ENCODE measurements around the gene MEGF8. TPM values are rescaled to one million over a fixed set of nuclear protein-coding genes. Genes with fewer than 3 reads are reported as not detected.

Gene MEGF8
- total and polyA plus RNA-seq, 9 of the 15 experiments (the other 6 are each of a cell fraction or from before 2014, with no cell fraction given): 0.28 to 13.1 (median 3.0) TPM

DNA sequence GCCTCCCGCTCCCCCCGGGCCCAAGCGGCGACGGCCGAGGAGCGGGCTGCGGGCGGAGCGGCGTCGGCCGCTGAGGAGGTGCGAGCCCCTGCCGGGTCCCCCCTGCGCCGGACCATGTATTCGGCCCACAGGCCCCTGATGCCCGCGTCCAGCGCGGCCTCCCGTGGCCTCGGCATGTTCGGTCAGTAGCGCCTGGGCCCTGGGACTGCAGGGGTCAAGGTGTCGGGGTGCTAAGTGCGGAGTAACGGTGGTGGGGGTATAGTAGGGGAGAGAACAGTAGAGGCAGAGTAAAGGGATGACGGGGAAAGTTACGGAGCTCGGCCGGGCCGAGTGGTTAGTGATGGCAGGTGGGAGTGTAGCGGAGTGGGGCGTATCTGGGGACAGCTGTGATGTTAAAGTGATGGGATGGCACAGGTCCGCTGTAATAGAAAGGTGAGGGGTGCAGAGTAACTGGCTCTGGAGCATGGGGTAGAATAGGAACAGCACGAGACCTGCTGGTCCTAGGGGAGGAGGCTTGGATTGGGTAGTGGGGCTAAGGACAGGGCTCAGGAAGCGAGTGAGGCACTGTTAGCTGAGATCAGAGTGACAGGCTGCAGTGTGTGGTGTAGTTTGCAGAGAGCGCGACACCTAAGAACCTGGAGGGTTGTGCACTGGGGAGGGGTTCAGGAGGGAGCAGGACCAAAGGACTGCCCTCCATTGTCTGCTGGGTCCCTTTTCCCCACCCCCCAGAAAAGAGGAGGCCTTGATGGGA lies 40.7 kb upstream of the MEGF8 start:
- WGBS (ENCODE audit: insufficient coverage, low coverage, missing lambda C conversion rate): 4% methylated on average over 15 of the region's 41 CpGs
- peaks cover 59% of the 10 kb centered on the region for H3K79me2 ChIP-seq (ENCODE audit: control insufficient read depth, insufficient read depth, low read length)
- no peak for ATAC-seq
- H2AFZ ChIP-seq (ENCODE audit: low read depth, low read length): no peak overlapping the region
- H3K9ac ChIP-seq (ENCODE audit: insufficient read depth in 1 of 2, low read depth in 2 of 2, low read length in 2 of 2): peak overlapping the region; percentile 70 to 94
- peaks cover 39 to 81% of the 10 kb centered on the region in 2 experiments for H3K4me1 ChIP-seq (replicated peaks in 1 of 2; ENCODE audit: control insufficient read depth in 2 of 2, insufficient read depth in 2 of 2, low read length in 2 of 2)
- peak in 1 of 4 experiments; percentile 43 for DNase-seq (ENCODE audit: extremely low read depth in 1 of 4, low spot score in 3 of 4)
- peaks cover 32% of the 10 kb centered on the region; the same call in 2 of the 3 replicates for H3K36me3 ChIP-seq (ENCODE audit: control insufficient read depth, insufficient read depth, low read length)
- no peaks in the 10 kb centered on the region; a peak in 1 of 5 replicates for H3K27me3 ChIP-seq (ENCODE audit: control insufficient read depth in 2 of 2, insufficient read depth in 2 of 2, low read length in 2 of 2)
- intact Hi-C loops (cut with micrococcal nuclease) (no loop called here), in situ Hi-C loops (cut with MboI) (no loop called here)
- peak; percentile 37 for FAIRE-seq
- H4K20me1 ChIP-seq (replicated peaks; ENCODE audit: control insufficient read depth, insufficient read depth, low read length): 0 out of 2 replicates have a peak, but pooled peaks cover 8% of the 10 kb centered on the region
- H3K9me1 ChIP-seq (ENCODE audit: control insufficient read depth, insufficient read depth, low read length): no peaks in the 10 kb centered on the region
- ChIA-PET POLR2A (interaction anchor here (1.0 to 1.7 kb wide), 4 partner anchors 10 to 41 kb away, joined by 3 to 4 read pairs (median 4); no protein-coding TSS in a partner anchor), CTCF (ENCODE audit: low intra/inter-chr PET ratio) (no interaction called here)
- peak overlapping the region; percentile 56 for H3K27ac ChIP-seq (ENCODE audit: extremely low read depth, low read depth, low read length)
- TSS peak; percentile 41 for BruUV-seq (replicated peaks)
- H3K4me3 ChIP-seq: peak overlapping the region; percentile 63
- H3K9me3 ChIP-seq (replicated peaks; ENCODE audit: control insufficient read depth, insufficient read depth, low read depth, low read length): no peaks in the 10 kb centered on the region
- H3K4me2 ChIP-seq (ENCODE audit: insufficient read depth, low read length): peak overlapping the region; percentile 83
- TF ChIP-seq MTF1 (CRISPR knock-in tag; IDR thresholded peaks at IDR 0.05; ENCODE audit: borderline replicate concordance) (no peak), SMARCA5 (IDR thresholded peaks at IDR 0.05) (peak; percentile 30; the same call in 1 of the 2 replicates), HDAC1 (IDR thresholded peaks at IDR 0.05) (peak in 1 of 2 experiments; percentile 77; a peak in 2 of 4 replicates), SIN3A (IDR thresholded peaks at IDR 0.05; ENCODE audit: borderline replicate concordance in 2 of 2, control insufficient read depth in 1 of 2, low read depth in 2 of 2, low read length in 2 of 2) (peak in 1 of 2 experiments; percentile 58; a peak in 1 of 4 replicates), ZEB2 (IDR thresholded peaks at IDR 0.05) (0 out of 2 replicates have a peak, but pooled peaks have one; percentile 27), ZNF780A (CRISPR knock-in tag; IDR thresholded peaks at IDR 0.05) (no peak), NR4A1 (CRISPR knock-in tag; IDR thresholded peaks at IDR 0.05) (0 out of 2 replicates have a peak, but pooled peaks have one; percentile 24), NR4A1 (tag; IDR thresholded peaks at IDR 0.05) (no peak), ZZZ3 (IDR thresholded peaks at IDR 0.05) (no peak), STAT6 (CRISPR knock-in tag; IDR thresholded peaks at IDR 0.05) (no peak), DIDO1 (tag; IDR thresholded peaks at IDR 0.05; ENCODE audit: low read depth) (no peak), SMARCA4 (IDR thresholded peaks at IDR 0.05) (no peak), ZNF77 (CRISPR knock-in tag; IDR thresholded peaks at IDR 0.05) (no peak)
- TF ChIP-seq, protein P1, sequence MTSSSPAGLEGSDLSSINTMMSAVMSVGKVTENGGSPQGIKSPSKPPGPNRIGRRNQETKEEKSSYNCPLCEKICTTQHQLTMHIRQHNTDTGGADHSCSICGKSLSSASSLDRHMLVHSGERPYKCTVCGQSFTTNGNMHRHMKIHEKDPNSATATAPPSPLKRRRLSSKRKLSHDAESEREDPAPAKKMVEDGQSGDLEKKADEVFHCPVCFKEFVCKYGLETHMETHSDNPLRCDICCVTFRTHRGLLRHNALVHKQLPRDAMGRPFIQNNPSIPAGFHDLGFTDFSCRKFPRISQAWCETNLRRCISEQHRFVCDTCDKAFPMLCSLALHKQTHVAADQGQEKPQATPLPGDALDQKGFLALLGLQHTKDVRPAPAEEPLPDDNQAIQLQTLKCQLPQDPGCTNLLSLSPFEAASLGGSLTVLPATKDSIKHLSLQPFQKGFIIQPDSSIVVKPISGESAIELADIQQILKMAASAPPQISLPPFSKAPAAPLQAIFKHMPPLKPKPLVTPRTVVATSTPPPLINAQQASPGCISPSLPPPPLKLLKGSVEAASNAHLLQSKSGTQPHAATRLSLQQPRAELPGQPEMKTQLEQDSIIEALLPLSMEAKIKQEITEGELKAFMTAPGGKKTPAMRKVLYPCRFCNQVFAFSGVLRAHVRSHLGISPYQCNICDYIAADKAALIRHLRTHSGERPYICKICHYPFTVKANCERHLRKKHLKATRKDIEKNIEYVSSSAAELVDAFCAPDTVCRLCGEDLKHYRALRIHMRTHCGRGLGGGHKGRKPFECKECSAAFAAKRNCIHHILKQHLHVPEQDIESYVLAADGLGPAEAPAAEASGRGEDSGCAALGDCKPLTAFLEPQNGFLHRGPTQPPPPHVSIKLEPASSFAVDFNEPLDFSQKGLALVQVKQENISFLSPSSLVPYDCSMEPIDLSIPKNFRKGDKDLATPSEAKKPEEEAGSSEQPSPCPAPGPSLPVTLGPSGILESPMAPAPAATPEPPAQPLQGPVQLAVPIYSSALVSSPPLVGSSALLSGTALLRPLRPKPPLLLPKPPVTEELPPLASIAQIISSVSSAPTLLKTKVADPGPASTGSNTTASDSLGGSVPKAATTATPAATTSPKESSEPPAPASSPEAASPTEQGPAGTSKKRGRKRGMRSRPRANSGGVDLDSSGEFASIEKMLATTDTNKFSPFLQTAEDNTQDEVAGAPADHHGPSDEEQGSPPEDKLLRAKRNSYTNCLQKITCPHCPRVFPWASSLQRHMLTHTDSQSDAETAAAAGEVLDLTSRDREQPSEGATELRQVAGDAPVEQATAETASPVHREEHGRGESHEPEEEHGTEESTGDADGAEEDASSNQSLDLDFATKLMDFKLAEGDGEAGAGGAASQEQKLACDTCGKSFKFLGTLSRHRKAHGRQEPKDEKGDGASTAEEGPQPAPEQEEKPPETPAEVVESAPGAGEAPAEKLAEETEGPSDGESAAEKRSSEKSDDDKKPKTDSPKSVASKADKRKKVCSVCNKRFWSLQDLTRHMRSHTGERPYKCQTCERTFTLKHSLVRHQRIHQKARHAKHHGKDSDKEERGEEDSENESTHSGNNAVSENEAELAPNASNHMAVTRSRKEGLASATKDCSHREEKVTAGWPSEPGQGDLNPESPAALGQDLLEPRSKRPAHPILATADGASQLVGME (CRISPR knock-in tag; IDR thresholded peaks at IDR 0.05): 0 out of 2 replicates have a peak, but pooled peaks have one; percentile 35

All from K562 (cell line).